Neural crest cell (in vitro differentiated cells): ENCODE data around the gene SARM1. TPM values are rescaled to one million over a fixed set of nuclear protein-coding genes. Genes with fewer than 3 reads are reported as not detected.
A peak's percentile ranks its signal among the peaks of the same experiment; 100 is the strongest.

Experiments
- DNase-seq: peaks from one replicate; pipeline ENCODE4 v3.0.0; 2021; ENCODE audit warnings: low read depth, mixed read lengths, low spot score
- H3K27ac Mint-ChIP-seq: one replicate; pipeline ENCODE4 v1.8.0; 2021; ENCODE audit warnings: mild to moderate bottlenecking, mixed read lengths; ENCODE audit not compliant: unreplicated experiment
- H3K27me3 Mint-ChIP-seq: 2 replicates; pipeline ENCODE4 v1.8.0; 2021; ENCODE audit warnings: low read depth, mild to moderate bottlenecking, mixed read lengths
- H3K36me3 Mint-ChIP-seq: 2 replicates; pipeline ENCODE4 v1.8.0; 2021; ENCODE audit warnings: low read depth, mild to moderate bottlenecking, mixed read lengths
- H3K4me1 Mint-ChIP-seq: 2 replicates; pipeline ENCODE4 v1.8.0; 2021; ENCODE audit warnings: mixed read lengths
- H3K4me3 Mint-ChIP-seq: one replicate; pipeline ENCODE4 v1.8.0; 2021; ENCODE audit warnings: mild to moderate bottlenecking, mixed read lengths
- H3K9me3 Mint-ChIP-seq: 2 replicates; pipeline ENCODE4 v1.8.0; 2021; ENCODE audit warnings: mixed read lengths
- total RNA-seq: library from RNA; stranded (reverse); gene quantifications from 2 replicates; pipeline ENCODE4 v1.2.1, GENCODE V29; 2021
- TF ChIP-seq, protein P1 (sequence below): fragments of 200-600 bp; sonication (generic); conservative IDR thresholded peaks from 2 replicates; pipeline ENCODE4 v1.5.0; 2021; ENCODE audit warnings: antibody characterized with exemption, mild to moderate bottlenecking

Gene SARM1
- total RNA-seq, 1 donor from 2014 or later, result 52.5 TPM

DNA sequence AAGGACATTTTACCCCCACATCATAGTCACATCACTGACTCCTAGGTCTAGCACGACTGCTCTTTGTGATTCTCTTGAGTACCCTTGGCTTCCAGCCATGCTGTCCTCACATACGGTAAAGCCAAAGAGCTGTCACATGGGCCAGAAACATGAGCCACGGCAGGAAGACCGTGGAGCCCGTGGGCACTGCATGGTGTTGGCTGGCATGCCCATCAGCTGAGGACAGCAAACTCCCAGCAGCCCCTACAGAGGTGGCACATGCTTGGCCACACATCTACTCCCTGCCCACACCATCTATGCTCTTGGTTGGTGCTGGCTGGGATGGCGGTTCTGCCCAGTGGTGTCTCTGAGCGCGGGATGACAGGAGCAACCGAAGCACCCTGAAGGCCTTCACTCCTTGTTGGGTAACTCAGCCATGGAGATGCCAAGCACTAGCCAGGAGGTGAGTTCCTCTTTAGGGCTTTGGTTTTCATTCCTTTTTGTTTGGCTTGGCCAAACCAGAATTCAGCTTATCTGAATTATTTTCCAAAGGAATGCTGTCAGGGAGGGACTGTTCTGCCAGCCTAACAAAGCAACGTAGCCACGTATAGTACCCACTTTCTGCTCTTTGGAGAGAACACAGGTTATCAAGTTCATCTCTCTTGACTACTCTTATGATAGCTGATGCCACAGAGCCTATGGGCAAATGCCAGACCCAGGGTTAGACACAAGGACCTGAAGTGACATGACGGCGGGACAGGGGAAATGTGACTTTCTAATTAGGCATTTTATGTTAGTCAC lies 25.9 kb upstream of the SARM1 start:
- H3K4me1 Mint-ChIP-seq, result no peaks in the 10 kb centered on the region
- H3K27me3 Mint-ChIP-seq, result no peaks in the 10 kb centered on the region
- H3K27ac Mint-ChIP-seq, result no peak overlapping the region
- TF ChIP-seq, protein P1, sequence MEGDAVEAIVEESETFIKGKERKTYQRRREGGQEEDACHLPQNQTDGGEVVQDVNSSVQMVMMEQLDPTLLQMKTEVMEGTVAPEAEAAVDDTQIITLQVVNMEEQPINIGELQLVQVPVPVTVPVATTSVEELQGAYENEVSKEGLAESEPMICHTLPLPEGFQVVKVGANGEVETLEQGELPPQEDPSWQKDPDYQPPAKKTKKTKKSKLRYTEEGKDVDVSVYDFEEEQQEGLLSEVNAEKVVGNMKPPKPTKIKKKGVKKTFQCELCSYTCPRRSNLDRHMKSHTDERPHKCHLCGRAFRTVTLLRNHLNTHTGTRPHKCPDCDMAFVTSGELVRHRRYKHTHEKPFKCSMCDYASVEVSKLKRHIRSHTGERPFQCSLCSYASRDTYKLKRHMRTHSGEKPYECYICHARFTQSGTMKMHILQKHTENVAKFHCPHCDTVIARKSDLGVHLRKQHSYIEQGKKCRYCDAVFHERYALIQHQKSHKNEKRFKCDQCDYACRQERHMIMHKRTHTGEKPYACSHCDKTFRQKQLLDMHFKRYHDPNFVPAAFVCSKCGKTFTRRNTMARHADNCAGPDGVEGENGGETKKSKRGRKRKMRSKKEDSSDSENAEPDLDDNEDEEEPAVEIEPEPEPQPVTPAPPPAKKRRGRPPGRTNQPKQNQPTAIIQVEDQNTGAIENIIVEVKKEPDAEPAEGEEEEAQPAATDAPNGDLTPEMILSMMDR, result no peak
- H3K36me3 Mint-ChIP-seq, result peaks cover 5% of the 10 kb centered on the region
- no peak for DNase-seq
- H3K4me3 Mint-ChIP-seq, result no peak overlapping the region
- H3K9me3 Mint-ChIP-seq, result no peaks in the 10 kb centered on the region

DNA sequence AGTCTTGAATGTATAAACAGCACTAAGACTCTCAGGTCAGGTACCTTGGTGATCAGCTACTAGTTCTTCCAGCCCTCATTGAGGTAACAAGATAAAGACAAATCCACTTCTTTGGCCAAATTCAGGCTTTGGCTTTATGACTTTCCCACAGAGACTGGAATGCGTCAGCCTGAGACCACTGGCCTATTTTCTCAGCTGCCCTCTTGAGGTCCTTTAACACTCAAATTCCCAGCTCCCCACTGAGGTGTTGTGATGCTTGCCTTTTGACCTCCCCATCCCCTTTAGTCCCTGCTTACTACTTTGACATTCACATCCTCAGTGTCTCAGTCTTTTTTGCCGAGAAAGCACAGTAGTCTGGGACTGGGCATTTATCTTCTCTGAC lies 25.3 kb upstream of the SARM1 start:
- no peaks in the 10 kb centered on the region for H3K27me3 Mint-ChIP-seq
- H3K4me3 Mint-ChIP-seq, result no peak overlapping the region
- H3K9me3 Mint-ChIP-seq, result no peaks in the 10 kb centered on the region
- TF ChIP-seq, protein P1, result no peak
- no peak overlapping the region for H3K27ac Mint-ChIP-seq
- H3K36me3 Mint-ChIP-seq, result peaks cover 10% of the 10 kb centered on the region
- no peaks in the 10 kb centered on the region for H3K4me1 Mint-ChIP-seq
- DNase-seq, result no peak

DNA sequence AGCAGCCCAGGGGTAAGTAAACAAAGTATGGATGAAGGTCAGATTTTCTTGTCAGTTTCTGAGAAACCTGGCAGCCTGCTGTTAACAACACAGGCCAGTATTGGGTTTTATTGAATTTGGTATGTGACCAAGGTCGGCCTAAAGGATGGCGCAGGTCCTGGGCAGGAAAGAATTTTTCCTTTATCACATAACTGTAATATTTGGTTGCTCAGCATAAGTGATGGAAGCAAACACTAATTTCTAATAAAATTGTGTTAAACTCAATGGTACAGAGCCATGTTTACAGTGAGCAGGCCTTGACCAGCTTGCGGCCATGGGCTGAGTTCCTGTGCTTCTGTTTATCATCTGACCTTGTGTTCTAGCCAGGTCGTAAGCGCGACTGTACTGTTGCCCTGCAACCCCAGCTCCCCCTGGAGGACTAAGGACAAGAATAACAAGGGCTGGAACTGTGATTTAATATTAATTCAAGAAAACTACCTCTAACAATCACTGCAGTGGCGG lies 24.7 kb upstream of the SARM1 start:
- DNase-seq, result no peak
- H3K36me3 Mint-ChIP-seq, result peaks cover 12% of the 10 kb centered on the region
- no peak overlapping the region for H3K27ac Mint-ChIP-seq

DNA sequence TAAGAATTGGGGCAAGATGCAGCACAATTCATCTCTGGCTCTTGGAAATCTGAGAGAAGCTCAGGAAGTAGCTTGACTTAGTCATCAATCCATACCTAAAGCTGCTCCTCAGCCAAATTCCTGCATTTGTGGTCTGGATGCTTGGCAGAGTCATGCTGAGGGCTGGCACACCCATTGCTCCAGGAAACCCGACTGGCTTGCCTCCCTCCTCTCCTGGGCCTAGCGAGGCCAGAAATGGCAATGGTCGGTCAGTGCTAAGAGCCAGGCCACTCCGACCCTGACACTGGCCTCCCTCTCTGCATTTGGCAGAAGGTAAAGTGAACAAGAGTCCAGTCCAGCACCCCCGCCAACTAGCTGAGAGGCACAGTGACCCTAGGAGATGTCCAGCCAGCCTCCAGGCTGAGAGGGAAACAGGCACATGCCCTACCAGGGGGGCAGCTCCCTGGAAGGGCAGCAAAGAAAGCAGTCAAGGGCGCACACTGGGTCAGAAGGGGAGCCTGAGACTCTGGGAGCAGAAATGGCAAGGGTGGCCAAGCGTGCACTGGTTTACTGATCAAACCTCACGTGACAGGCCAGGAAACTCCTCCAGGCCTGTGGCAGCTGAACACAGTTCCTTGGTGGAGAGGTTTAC lies 24.1 kb upstream of the SARM1 start:
- H3K27ac Mint-ChIP-seq, result peak overlapping the region; percentile 27
- peaks cover 10% of the 10 kb centered on the region for H3K36me3 Mint-ChIP-seq
- H3K4me3 Mint-ChIP-seq, result no peak overlapping the region
- TF ChIP-seq, protein P1, result no peak
- DNase-seq, result no peak
- H3K27me3 Mint-ChIP-seq, result no peaks in the 10 kb centered on the region
- H3K9me3 Mint-ChIP-seq, result no peaks in the 10 kb centered on the region
- no peaks in the 10 kb centered on the region for H3K4me1 Mint-ChIP-seq

More for the DNA sequence above, 24.7 kb upstream of the SARM1 start:
- Mint-ChIP-seq H3K4me3 (no peak overlapping the region), H3K9me3 (no peaks in the 10 kb centered on the region), H3K27me3 (no peaks in the 10 kb centered on the region), H3K4me1 (no peaks in the 10 kb centered on the region)
- TF ChIP-seq, protein P1, result peak; percentile 43

DNA sequence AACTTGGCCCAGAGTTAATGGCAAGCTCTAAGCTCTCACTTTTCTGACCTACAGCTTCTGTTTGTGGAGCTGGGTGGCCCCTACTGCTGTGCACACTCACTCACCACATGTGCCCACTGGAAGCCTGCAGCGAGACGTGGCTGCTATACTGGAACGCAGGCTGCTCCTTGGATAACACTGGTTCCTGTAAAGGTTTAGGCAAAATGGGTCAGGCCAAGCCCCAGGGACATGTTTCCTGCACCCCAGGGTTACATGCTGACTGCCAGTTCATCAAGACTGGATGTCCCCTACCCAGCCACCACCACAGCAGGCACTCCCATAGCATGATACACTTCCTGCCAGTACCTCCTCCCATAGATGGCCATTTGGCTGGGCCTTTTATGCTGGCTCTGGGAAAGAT lies 22.5 kb upstream of the SARM1 start:
- H3K36me3 Mint-ChIP-seq, result peaks cover 10% of the 10 kb centered on the region
- no peaks in the 10 kb centered on the region for H3K27me3 Mint-ChIP-seq
- H3K27ac Mint-ChIP-seq, result no peak overlapping the region
- H3K9me3 Mint-ChIP-seq, result no peaks in the 10 kb centered on the region
- H3K4me3 Mint-ChIP-seq, result no peak overlapping the region
- TF ChIP-seq, protein P1, result no peak
- no peaks in the 10 kb centered on the region for H3K4me1 Mint-ChIP-seq
- no peak for DNase-seq
